GM21390 (cell line): Measurements from ENCODE around the gene EEF1AKMT1.
"Not testable (repeated sequence)": the region's sequence is repeated elsewhere in the genome, so short reads cannot be mapped to it uniquely, and the experiment has no call there.

Experiments
- ATAC-seq: cut with Tn5 transposase; IDR thresholded peaks from one replicate; pipeline ENCODE4 v1.9.1; 2021; ENCODE audit not compliant: unreplicated experiment

Gene EEF1AKMT1

GRCh38 chr13:20778311-20778710 lies 4.5 kb upstream of the EEF1AKMT1 start:
- ATAC-seq, result no peak

- no peak for ATAC-seq
Measured at GRCh38 chr13:20776751-20777150, 3.0 kb upstream of the EEF1AKMT1 start.

GRCh38 chr13:20775961-20776360 lies 2.2 kb upstream of the EEF1AKMT1 start:
- no peak for ATAC-seq

- no peak for ATAC-seq
Measured at GRCh38 chr13:20774746-20775145, 985 bp upstream of the EEF1AKMT1 start.

- ATAC-seq, result no peak
Measured at GRCh38 chr13:20772401-20773131, 1.2 kb downstream of the EEF1AKMT1 start.

GRCh38 chr13:20769834-20770233 lies 3.9 kb downstream of the EEF1AKMT1 start:
- no peak for ATAC-seq

GRCh38 chr13:20769091-20769490 lies 4.7 kb downstream of the EEF1AKMT1 start:
- no peak for ATAC-seq

GRCh38 chr13:20767309-20767943 lies 6.3 kb downstream of the EEF1AKMT1 start:
- ATAC-seq, result no peak

GRCh38 chr13:20760872-20761271 lies 12.9 kb downstream of the EEF1AKMT1 start:
- no peak for ATAC-seq

- ATAC-seq, result no peak
Measured at GRCh38 chr13:20754009-20754408, 19.8 kb downstream of the EEF1AKMT1 start.

- no peak for ATAC-seq
Measured at GRCh38 chr13:20749377-20749776, 24.4 kb downstream of the EEF1AKMT1 start.

- ATAC-seq, result not testable (repeated sequence)
Measured at GRCh38 chr13:20743830-20744404, 29.8 kb downstream of the EEF1AKMT1 start.

- ATAC-seq, result no peak
Measured at GRCh38 chr13:20740021-20740420, 33.7 kb downstream of the EEF1AKMT1 start.

- no peak for ATAC-seq
Measured at GRCh38 chr13:20738616-20739015, 35.1 kb downstream of the EEF1AKMT1 start.

GRCh38 chr13:20729633-20730585 lies 43.9 kb downstream of the EEF1AKMT1 start:
- no peak for ATAC-seq

- ATAC-seq, result no peak
Measured at GRCh38 chr13:20728579-20729311, 45.0 kb downstream of the EEF1AKMT1 start.

GRCh38 chr13:20727856-20728255 lies 45.9 kb downstream of the EEF1AKMT1 start:
- ATAC-seq, result no peak

- ATAC-seq, result no peak
Measured at GRCh38 chr13:20721454-20722357, 52.1 kb downstream of the EEF1AKMT1 start.

GRCh38 chr13:20721058-20721453 lies 52.7 kb downstream of the EEF1AKMT1 start:
- no peak for ATAC-seq
